HG03066 (cell line): ENCODE data around the gene MTHFD1L.

Source experiments
- ATAC-seq: cut with Tn5 transposase; IDR thresholded peaks from one replicate; pipeline ENCODE4 v1.9.1; 2021; ENCODE audit warnings: low read depth; ENCODE audit not compliant: unreplicated experiment

MTHFD1L gene

DNA sequence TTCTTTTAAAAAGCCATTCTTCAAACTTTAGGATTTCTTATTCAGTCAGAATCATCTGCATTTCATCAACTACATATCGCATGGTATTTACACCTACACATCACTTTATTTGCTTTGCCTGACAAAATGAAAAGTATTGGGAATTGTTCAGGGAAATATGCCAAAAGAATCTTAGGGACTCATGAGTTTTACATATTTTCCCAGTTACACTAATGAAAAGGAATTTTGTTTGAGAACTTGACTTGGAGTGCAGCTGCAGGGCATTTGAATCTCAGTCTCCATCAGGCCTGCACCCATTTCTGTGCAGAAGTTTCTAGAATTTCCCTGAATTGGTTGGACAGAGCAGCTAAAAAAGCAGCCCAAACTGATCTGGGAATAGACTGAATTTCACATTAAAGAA lies 65.3 kb downstream of the MTHFD1L start:
- no peak for ATAC-seq

DNA sequence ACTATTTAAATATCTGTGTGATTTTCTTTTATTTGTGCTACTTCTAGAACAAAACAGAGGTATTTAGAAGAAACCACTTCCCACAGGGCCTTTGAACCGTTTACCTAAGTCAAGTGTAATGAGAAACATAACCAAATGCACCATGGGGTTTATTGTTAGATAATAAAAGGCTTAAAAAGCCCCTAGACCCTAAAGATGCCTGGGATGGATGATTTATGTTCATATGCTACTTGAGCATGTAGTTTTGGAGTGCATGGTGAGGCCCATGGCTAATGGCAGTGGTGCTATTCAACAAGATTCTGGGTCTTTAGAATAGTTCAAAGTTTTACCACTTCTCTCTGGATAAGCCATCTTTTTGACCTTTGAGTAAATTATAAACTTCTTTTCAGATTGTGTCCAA lies 65.9 kb downstream of the MTHFD1L start:
- ATAC-seq: no peak

DNA sequence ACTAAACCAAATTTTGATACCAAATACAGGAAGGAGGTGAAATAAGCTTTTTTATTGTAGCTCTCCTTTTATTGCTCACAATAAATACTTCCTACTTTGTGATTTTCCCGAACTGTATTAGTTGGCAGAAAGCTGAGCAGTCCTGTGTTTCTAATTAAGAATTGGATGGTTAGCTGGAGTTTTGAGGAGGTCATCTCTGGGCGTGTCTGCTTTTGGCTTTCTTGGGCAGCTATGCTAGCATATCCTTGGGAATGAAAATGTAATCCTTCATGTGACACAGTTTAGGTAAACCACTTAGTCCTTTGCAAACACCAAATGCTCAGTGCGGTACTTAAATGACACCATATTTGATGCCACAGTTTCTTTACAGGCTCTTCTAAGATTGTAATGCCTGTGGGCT lies 67.5 kb downstream of the MTHFD1L start:
- ATAC-seq: no peak

DNA sequence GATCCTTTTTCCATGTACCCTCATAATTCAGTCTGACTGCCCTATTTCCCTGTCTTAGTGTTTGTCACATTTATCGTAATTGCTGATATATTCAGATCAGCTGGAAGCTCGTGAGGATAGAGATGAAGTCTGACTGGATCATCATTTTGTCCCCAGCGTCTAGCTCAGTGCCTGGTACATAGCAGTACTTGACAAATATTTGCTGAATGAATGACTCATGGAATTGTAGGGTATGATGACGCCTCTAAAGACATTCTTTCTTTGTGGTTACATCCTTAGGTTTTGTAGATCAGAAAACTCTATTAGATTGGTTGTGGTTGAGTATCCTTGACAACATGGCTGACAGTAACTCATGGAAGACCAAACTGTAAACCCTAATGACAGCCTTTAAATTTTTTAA lies 68.9 kb downstream of the MTHFD1L start:
- ATAC-seq: no peak

DNA sequence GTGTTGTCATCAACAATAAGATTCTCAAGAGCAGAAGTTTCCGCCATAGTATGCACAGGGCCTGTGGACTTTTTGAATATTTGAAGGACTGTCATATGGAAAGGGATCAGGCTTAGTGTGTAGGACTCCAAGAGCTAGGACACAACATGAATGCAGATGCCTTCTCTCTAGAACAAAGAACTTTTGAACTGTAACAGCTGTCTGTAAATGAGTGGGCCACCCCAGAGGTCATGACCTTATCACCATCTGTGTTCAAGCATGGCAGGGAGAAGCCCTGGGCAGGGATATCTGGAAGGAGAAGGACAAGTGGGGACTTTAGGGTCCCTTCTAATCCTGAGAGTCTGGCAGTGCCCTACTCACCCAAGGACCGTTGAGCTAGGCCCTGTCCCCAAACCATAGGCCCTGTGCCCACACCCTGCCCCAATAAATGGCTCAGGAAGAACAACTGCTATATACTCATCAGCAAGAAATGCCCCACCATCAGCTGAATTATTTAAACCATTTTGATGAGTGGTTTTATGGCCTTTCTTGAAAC lies 70.6 kb downstream of the MTHFD1L start:
- no peak for ATAC-seq

DNA sequence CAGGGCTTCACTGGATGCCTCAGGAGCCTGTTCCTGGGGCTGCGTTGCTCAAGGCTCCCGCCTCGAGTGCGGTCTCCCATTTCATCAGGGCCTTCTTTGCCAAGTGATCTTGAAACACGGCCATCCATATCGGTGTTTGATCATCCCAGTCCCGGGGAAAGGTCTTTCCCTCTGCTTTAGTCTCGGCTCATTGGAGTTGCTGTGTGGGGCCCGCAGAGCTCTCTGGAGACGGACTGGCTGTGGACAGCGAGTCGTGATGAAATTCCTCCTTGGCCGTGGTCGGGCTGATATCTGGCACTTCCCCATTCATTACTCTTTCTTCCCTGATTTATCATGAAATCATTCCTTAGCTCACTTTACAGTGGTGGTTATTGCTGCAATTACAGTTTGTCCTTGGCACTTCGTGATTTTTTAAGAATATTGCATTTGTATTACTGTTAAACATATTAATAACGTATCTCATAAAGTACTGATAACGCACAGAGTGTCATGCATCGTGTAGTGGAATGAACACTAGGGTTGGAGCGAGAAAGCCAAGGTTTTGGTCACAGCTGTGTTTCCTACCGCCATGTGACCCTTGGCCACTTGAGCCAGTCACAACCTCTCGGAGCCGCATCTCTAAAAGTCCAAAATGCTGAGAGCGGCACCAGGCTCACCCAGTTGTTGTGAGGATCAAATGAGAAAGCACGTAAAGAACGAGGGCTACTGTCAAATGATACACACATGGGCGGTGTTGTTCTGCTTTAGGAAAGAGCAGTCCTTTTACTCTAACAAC lies 71.8 kb downstream of the MTHFD1L start:
- no peak for ATAC-seq

DNA sequence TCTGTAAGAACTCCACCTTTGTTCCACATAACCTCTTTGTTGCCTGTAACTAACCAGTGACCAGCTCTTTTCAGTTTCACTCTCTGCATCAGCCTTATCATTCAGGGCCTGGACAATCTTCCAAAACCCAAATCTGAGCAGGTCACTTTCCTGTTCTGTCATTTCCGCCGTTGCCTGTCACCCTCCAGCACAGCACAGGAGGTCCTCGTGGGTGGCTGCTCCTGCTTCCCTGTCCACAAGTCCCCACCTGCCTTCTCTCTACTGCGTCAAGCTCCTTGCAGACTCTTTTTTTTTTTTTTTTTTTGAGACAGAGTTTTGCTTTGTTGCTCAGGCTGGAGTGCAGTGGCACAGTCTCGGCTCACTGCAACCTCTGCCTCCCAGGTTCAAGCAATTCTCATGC lies 73.9 kb downstream of the MTHFD1L start:
- ATAC-seq: no peak

DNA sequence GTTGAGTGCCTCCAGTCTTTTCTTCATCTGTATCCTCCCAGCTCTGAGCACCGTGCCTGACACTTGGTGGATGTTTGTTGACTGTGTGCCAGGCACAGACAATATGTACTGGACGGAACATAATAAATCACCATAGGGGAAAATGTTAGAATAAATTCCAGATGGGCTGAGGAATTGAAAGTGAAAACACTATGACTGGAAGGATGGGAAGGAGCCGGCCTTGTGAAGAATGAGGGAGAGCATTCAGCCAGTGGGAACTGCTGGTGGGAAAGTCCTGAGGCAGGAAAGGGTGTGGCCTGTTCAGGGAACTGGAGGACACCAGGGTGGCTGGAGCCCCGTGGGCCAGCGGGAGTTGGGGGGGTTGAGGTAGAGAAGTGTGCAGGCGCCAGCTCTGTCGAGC lies 75.4 kb downstream of the MTHFD1L start:
- ATAC-seq: no peak

DNA sequence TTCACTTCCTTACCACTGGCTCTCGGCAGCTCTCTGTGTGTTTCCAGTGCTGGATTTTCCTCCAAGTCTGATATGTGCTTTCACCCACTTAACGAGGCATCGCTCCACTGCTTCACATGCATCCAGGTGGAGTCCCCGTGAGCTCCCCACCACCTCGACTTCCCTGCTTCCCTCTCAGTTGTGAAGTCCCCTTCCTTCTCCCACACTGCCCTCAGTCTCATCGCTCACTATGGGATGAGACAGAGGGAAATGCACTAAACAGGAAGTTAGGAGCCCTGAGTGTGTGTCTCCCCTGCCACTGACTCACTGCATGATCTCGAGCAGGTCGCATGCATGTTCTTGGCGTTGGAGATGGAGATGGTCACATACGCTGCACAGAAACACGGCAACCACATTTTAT lies 84.0 kb downstream of the MTHFD1L start:
- ATAC-seq: no peak

DNA sequence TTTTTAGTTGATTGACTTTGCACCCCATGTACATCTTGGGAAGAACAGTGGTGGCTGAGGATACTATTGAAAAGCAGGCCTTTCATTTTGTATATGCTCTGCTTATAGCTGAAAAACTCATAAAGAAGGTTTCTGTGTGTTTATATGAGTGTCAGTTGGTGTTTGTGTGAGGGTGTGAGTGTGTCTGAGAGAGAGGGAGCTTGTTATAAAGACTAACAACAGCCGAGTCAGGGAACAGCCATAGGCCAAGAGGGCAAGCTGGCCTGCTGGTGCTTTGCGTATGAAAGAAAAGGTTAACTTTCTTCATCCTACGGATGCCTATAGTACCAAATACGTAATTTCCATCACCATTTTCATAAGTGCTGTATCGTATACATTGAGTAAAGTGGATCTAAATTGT lies 88.3 kb downstream of the MTHFD1L start:
- no peak for ATAC-seq

DNA sequence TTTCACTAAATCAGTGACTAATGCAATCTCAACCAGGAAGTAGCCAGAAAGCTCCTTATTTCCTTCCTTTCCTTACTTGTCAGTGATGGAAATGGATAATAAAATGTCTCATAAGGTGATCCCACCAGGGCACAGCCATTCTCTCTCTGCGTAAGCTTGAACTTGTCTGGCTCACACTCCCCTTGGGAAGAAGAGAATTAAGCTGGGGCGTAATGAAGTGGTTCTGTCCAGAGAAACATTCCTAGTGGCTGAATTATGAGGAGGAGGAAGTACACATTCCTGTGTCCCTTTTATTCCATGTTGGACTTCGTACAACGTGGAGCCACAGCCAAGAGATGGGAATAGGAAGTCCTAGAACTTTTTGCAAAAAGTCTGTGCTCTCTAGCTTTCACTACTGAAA lies 93.7 kb downstream of the MTHFD1L start:
- no peak for ATAC-seq

DNA sequence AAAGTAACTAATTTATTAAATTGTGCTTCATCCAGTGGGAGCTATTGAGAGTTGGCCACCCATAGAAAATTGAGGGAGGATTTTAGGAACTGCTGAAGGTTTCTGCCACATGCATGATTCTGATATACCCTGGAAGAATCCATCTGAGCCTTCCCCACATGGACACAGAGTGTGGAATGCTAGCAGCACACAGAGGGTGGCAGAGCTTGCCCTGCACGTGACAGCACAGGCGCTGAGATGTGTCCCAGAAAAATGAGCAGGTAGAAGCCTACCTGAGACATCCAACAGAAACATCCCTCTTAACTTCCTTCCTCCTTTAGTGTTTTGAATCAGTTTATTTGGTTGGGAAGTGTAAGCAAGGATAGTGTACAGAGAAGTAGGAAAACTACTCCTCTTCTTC lies 96.9 kb downstream of the MTHFD1L start:
- no peak for ATAC-seq

DNA sequence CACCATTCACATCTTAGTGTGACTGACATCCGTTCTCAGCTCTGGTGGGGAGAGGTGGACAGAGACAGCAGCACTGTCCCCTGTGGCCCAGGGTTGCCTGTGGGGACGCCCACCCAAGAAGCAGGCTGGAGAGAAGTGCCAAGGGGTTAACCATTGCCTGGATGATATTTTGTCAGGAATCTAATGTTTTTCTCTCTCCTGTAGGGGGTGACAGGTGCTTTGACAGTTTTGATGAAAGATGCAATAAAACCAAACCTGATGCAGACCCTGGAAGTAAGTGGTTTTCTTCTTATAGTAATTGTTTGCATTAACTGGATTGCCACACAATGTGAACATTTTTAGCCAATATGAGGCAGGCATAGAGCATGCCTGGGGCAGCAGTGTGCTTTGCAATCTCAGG lies 99.3 kb downstream of the MTHFD1L start:
- no peak for ATAC-seq

DNA sequence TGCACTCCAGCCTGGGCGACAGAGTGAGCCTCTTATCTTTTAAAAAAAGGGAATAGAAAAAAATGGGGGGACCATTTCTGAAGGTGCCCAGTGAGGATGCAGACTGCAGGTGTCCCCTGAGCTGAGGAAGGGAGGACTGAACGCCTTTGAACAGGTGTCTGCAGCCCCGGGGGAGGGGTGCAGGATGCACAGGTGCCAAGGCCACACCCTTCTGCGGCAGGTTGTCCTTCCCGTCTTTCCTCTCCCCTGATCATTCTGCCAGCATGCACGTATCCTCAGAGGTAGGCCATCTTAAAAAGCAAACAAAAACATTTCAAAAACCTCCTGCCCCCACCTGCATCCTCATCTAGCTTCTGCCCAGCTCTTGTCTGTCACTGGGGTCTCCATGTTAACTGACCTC lies 101.3 kb downstream of the MTHFD1L start:
- ATAC-seq: no peak

DNA sequence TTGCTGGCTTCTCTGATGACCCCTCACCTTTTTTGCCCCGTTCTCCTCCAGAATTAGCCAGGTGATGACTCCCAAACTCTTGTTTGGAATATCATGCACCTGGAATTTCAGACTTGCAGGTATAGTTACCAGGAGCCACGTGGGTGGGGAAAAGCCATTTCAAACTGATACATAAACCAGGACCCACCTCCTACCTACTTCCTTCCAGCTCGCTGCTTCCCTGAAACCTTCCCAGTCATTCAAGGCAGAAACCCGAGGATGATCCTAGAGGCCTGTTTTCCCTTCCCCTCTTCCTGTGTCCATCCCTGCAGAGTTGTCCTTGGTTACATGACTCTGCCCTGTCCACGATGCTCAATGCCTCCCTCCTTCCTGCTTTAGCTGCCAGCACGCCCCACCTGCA lies 101.9 kb downstream of the MTHFD1L start:
- no peak for ATAC-seq

DNA sequence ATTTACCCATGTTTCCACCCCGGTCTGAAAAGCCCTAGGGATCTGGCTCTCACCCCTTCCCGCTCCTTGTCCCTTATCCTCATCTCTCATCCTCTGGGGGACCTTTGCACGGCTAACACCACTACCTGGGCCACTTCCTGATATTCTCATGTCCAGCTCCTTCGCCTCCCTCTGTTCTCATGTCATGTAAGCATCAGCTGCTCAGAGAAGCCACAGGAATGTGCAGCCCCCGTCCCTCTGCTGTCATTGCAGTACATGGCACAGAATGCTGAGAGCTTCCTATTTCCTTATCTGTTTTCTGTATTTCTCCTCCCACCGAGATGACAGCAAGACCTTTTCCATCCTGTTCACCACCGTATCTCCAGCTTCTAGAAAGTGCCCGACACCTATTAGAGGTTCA lies 102.4 kb downstream of the MTHFD1L start:
- no peak for ATAC-seq

DNA sequence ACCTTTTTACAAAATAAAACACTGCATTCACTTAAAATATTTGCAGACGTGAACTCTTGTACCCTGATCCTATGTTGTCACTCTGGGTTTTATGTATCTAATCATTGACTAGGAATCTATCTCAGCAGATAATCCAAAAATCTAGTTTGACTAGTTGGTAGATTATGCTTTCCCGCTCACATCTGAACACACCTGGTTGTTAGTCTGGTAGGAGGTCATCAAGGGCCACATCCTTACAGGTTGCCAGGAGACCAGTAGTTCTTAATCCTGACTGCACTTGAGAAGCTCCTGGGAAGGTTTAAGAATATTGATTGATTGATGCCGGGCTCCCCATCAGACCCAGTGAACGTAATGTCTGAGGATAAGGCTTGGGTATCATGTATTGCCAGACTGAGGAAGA lies 104.4 kb downstream of the MTHFD1L start:
- no peak for ATAC-seq

DNA sequence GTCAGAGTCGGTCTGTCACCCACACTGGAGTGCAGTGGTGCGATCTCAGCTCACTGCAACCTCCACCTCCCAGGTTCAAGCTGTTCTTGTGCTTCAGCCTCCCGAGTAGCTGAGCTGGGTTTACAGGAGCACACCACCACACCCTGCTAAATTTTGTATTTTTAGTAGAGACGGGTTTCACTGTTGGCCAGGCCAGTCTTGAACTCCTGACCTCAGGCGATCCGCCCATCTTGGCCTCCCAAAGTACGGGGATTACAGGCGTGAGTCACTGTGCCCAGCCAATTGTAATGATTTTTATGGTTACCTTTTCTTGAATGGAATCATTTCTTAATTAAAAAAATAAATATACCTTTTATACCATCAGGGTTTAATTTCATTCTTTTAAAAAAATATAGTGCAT lies 105.7 kb downstream of the MTHFD1L start:
- no peak for ATAC-seq

DNA sequence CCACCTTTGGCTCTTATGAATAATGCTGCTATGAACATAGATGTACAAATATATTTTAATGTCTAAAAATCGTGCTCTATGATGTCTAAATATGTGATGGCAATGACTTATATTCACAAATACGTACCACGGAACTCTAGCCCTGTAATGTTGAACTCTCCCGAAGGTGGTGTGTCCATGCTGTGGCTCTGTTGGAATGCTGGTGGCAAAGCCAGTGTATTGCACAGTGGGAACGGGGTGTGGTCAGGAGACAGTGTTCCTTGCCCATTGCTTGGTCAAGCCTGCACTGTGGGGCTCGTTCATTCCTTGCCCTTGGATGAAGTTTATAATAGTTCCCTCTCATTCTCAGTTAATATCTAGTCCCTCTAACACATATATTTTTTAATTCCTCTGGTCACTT lies 109.6 kb downstream of the MTHFD1L start:
- no peak for ATAC-seq

DNA sequence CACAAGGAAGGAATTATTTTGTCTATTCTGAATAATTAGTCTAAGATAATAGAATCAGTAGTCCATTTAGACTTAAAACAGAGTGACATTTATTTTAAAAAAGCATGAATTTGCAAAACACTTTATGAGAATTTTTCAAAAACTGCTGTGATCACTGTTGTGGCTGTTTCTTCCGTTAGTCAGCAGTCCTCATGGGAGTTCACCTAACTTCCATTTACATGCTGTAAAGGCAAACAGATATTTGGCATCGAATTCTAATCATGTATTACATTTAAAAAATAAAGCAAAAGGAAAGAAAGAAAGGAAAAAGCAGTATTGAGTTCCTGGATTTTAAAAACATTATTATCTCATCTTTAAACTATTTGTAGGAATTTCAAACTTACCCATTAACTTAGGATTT lies 111.8 kb downstream of the MTHFD1L start:
- ATAC-seq: no peak

DNA sequence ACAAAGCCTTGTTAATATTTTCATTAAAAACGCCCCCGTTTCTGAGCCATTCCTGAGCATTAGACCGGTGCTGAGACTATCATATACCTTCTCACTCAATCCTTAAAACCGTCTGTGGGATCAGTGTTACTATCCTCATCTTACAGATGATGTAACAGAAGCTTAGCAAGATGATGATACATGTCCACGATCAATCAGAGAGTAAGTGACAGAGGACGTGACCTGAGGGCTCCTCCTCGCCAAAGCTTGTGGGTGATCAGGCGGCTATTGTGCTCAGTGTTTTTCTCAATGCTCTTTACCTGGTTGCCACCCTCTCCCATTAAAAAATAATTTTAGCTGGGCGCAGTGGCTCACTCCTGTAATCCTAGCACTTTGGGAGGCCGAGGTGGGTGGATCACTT lies 113.1 kb downstream of the MTHFD1L start:
- no peak for ATAC-seq

DNA sequence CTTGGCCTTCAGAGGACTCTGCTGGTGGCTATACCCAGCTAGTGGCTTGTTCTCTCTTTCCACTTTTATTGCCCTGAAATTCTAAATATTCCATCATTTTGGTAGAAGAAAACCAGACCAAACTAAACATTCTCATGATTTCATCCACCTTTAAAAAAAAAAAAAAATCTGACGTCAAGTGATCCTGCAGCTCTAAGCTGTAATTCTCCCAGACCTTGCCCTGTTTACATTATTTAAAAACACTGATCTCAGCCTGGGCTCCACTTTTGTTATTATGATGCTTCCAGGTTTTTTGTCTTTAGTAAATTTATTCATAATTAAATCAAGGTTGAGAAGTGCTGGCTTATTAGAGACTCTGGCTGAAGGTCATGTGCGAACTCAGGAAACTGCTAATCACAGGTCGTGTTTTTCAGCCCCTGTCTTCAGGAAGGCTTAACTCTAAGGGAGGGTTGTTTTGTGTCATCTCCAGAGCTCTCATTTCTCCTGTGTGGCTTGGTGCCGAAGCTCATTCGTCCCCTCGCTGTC lies 114.4 kb downstream of the MTHFD1L start:
- ATAC-seq: no peak
